ENCODE data around the gene ALDOB. TPM values are rescaled to one million over a fixed set of nuclear protein-coding genes. Genes with fewer than 3 reads are reported as not detected.
A peak's percentile ranks its signal among the peaks of the same experiment; 100 is the strongest.

ALDOB gene
- total and polyA plus RNA-seq, 2 of the 13 experiments (the other 11 are each of a cell fraction or from before 2014, with no cell fraction given): 0.29 to 0.97 TPM

- TF ChIP-seq, protein P1, sequence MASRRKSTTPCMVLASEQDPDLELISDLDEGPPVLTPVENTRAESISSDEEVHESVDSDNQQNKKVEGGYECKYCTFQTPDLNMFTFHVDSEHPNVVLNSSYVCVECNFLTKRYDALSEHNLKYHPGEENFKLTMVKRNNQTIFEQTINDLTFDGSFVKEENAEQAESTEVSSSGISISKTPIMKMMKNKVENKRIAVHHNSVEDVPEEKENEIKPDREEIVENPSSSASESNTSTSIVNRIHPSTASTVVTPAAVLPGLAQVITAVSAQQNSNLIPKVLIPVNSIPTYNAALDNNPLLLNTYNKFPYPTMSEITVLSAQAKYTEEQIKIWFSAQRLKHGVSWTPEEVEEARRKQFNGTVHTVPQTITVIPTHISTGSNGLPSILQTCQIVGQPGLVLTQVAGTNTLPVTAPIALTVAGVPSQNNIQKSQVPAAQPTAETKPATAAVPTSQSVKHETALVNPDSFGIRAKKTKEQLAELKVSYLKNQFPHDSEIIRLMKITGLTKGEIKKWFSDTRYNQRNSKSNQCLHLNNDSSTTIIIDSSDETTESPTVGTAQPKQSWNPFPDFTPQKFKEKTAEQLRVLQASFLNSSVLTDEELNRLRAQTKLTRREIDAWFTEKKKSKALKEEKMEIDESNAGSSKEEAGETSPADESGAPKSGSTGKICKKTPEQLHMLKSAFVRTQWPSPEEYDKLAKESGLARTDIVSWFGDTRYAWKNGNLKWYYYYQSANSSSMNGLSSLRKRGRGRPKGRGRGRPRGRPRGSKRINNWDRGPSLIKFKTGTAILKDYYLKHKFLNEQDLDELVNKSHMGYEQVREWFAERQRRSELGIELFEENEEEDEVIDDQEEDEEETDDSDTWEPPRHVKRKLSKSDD (CRISPR knock-in tag; IDR thresholded peaks at IDR 0.05; ENCODE audit: low read depth): no peak
- TF ChIP-seq NR2F2 (IDR thresholded peaks at IDR 0.05; ENCODE audit: borderline replicate concordance, low read depth) (peak; percentile 67), TBP (CRISPR knock-in tag; IDR thresholded peaks at IDR 0.05) (no peak), CBFB (CRISPR knock-in tag; IDR thresholded peaks at IDR 0.05) (no peak), ZSCAN29 (CRISPR knock-in tag; conservative IDR thresholded peaks at IDR 0.05) (peak; percentile 84; the same call in 1 of the 2 replicates), ZNF569 (CRISPR knock-in tag; IDR thresholded peaks at IDR 0.05; ENCODE audit: borderline replicate concordance) (no peak), STAT5B (CRISPR knock-in tag; IDR thresholded peaks at IDR 0.05) (no peak), ZNF160 (CRISPR knock-in tag; IDR thresholded peaks at IDR 0.05) (no peak), SMARCE1 (IDR thresholded peaks at IDR 0.05; ENCODE audit: borderline replicate concordance) (no peak), HMGXB4 (CRISPR knock-in tag; IDR thresholded peaks at IDR 0.05; ENCODE audit: borderline replicate concordance in 1 of 2, low read depth in 1 of 2) (no peak; a peak in 2 of 4 replicates), FOXM1 (CRISPR knock-in tag; IDR thresholded peaks at IDR 0.05) (no peak), SOX5 (CRISPR knock-in tag; IDR thresholded peaks at IDR 0.05; ENCODE audit: borderline replicate concordance) (peak; percentile 61), ZFAT (CRISPR knock-in tag; conservative IDR thresholded peaks at IDR 0.05) (no peak), ZNF547 (CRISPR knock-in tag; IDR thresholded peaks at IDR 0.05) (no peak), E2F2 (CRISPR knock-in tag; IDR thresholded peaks at IDR 0.05; ENCODE audit: borderline replicate concordance) (no peak), ZBTB4 (CRISPR knock-in tag; IDR thresholded peaks at IDR 0.05; ENCODE audit: borderline replicate concordance) (no peak), ZNF101 (CRISPR knock-in tag; IDR thresholded peaks at IDR 0.05; ENCODE audit: borderline replicate concordance, low read depth) (no peak)
- TF ChIP-seq, protein P2, sequence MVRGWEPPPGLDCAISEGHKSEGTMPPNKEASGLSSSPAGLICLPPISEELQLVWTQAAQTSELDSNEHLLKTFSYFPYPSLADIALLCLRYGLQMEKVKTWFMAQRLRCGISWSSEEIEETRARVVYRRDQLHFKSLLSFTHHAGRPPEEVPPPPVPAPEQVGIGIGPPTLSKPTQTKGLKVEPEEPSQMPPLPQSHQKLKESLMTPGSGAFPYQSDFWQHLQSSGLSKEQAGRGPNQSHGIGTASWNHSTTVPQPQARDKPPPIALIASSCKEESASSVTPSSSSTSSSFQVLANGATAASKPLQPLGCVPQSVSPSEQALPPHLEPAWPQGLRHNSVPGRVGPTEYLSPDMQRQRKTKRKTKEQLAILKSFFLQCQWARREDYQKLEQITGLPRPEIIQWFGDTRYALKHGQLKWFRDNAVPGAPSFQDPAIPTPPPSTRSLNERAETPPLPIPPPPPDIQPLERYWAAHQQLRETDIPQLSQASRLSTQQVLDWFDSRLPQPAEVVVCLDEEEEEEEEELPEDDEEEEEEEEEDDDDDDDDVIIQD (CRISPR knock-in tag; IDR thresholded peaks at IDR 0.05; ENCODE audit: low read depth): no peak; the same call in 1 of the 2 replicates
These were observed 9.9 kb upstream of the ALDOB start (continued) for GRCh38 chr9:101445353-101446029.
